Mucosa of rectum (tissue), 2 donors: ENCODE data around the gene CADM3.

ENCODE experiments used
- H3K27ac ChIP-seq, 2 donors: one replicate each; pipeline ENCODE4 v1.7.0; 2013; ENCODE audit warnings: inconsistent platforms in 2 of 2, low read depth in 2 of 2, low read length in 2 of 2
- H3K27me3 ChIP-seq, 2 donors: one replicate each; pipeline ENCODE4 v1.7.0; 2013; ENCODE audit warnings: low read length in 2 of 2; ENCODE audit not compliant: control insufficient read depth in 2 of 2, insufficient read depth in 2 of 2
- H3K36me3 ChIP-seq, 2 donors: one replicate each; pipeline ENCODE4 v1.7.0; 2013; ENCODE audit warnings: low read length in 2 of 2; ENCODE audit not compliant: control insufficient read depth in 2 of 2, insufficient read depth in 2 of 2
- H3K4me1 ChIP-seq, 2 donors: one replicate each; pipeline ENCODE4 v1.7.0; 2013; ENCODE audit warnings: low read length in 2 of 2, mild to moderate bottlenecking in 1 of 2; ENCODE audit not compliant: control insufficient read depth in 2 of 2, insufficient read depth in 2 of 2
- H3K4me3 ChIP-seq, 2 donors: one replicate each; pipeline ENCODE4 v1.7.0; 2013; ENCODE audit warnings: low read length in 2 of 2
- H3K9ac ChIP-seq, 2 donors: one replicate each; pipeline ENCODE4 v1.7.0; 2013; ENCODE audit warnings: low read length in 2 of 2, low read depth in 1 of 2, mild to moderate bottlenecking in 1 of 2
- H3K9me3 ChIP-seq, 2 donors: one replicate each; pipeline ENCODE4 v1.7.0; 2013; ENCODE audit warnings: low read length in 2 of 2; ENCODE audit not compliant: control insufficient read depth in 2 of 2
- donor health status: healthy.
- donor health status: Normal muscosa, but diverticular disease.

The CADM3 gene

GRCh38 chr1:159172614-159173291, 1.3 kb downstream of the CADM3 start:
- Histone ChIP-seq H3K4me3 (no peak overlapping the region), H3K27me3 (peaks cover 8 to 9% of the 10 kb centered on the region in 2 donors), H3K9ac (no peak overlapping the region), H3K27ac (no peak overlapping the region), H3K9me3 (no peaks in the 10 kb centered on the region), H3K4me1 (no peaks in the 10 kb centered on the region), H3K36me3 (no peaks in the 10 kb centered on the region)

GRCh38 chr1:159173320-159173719, 1.9 kb downstream of the CADM3 start:
- no peak overlapping the region for H3K27ac ChIP-seq
- H3K4me3 ChIP-seq: no peak overlapping the region
- no peaks in the 10 kb centered on the region for H3K36me3 ChIP-seq
- H3K9ac ChIP-seq: no peak overlapping the region
- H3K9me3 ChIP-seq: no peaks in the 10 kb centered on the region
- peaks cover 5 to 8% of the 10 kb centered on the region in 2 donors for H3K27me3 ChIP-seq
- H3K4me1 ChIP-seq: no peaks in the 10 kb centered on the region

- Histone ChIP-seq H3K36me3 (no peaks in the 10 kb centered on the region), H3K9ac (no peak overlapping the region), H3K27ac (no peak overlapping the region), H3K27me3 (peaks cover 2 to 8% of the 10 kb centered on the region in 2 donors), H3K9me3 (no peaks in the 10 kb centered on the region), H3K4me1 (no peaks in the 10 kb centered on the region), H3K4me3 (no peak overlapping the region)
Observed at GRCh38 chr1:159175571-159175970, 4.2 kb downstream of the CADM3 start.

GRCh38 chr1:159177272-159177907, 6.0 kb downstream of the CADM3 start:
- H3K36me3 ChIP-seq: no peaks in the 10 kb centered on the region
- H3K27ac ChIP-seq: no peak overlapping the region
- no peak overlapping the region for H3K4me3 ChIP-seq
- H3K27me3 ChIP-seq: peaks cover 0 to 5% of the 10 kb centered on the region in 2 donors
- H3K9ac ChIP-seq: no peak overlapping the region
- no peaks in the 10 kb centered on the region for H3K9me3 ChIP-seq
- no peaks in the 10 kb centered on the region for H3K4me1 ChIP-seq

GRCh38 chr1:159179906-159180305, 8.5 kb downstream of the CADM3 start:
- no peaks in the 10 kb centered on the region for H3K27me3 ChIP-seq
- no peak overlapping the region for H3K27ac ChIP-seq
- H3K36me3 ChIP-seq: no peaks in the 10 kb centered on the region
- H3K4me3 ChIP-seq: no peak overlapping the region
- no peak overlapping the region for H3K9ac ChIP-seq
- no peaks in the 10 kb centered on the region for H3K9me3 ChIP-seq
- no peaks in the 10 kb centered on the region for H3K4me1 ChIP-seq

- Histone ChIP-seq H3K27ac (no peak overlapping the region), H3K27me3 (no peaks in the 10 kb centered on the region), H3K4me1 (no peaks in the 10 kb centered on the region), H3K9me3 (no peaks in the 10 kb centered on the region), H3K36me3 (no peaks in the 10 kb centered on the region), H3K4me3 (no peak overlapping the region), H3K9ac (no peak overlapping the region)
Observed at GRCh38 chr1:159180516-159180915, 9.1 kb downstream of the CADM3 start.

GRCh38 chr1:159181328-159182024, 10.1 kb downstream of the CADM3 start:
- Histone ChIP-seq H3K4me3 (no peak overlapping the region), H3K27ac (no peak overlapping the region), H3K9me3 (no peaks in the 10 kb centered on the region)

GRCh38 chr1:159184201-159184600, 12.8 kb downstream of the CADM3 start:
- H3K9me3 ChIP-seq: no peaks in the 10 kb centered on the region
- H3K27me3 ChIP-seq: peaks cover 2 to 4% of the 10 kb centered on the region in 2 donors
- no peak overlapping the region for H3K9ac ChIP-seq
- H3K4me1 ChIP-seq: no peaks in the 10 kb centered on the region
- no peak overlapping the region for H3K4me3 ChIP-seq
- no peaks in the 10 kb centered on the region for H3K36me3 ChIP-seq
- H3K27ac ChIP-seq: no peak overlapping the region

More at GRCh38 chr1:159181328-159182024, 10.1 kb downstream of the CADM3 start:
- H3K9ac ChIP-seq: no peak overlapping the region
- no peaks in the 10 kb centered on the region for H3K27me3 ChIP-seq
- no peaks in the 10 kb centered on the region for H3K36me3 ChIP-seq
- H3K4me1 ChIP-seq: no peaks in the 10 kb centered on the region

GRCh38 chr1:159185121-159185520, 13.7 kb downstream of the CADM3 start:
- Histone ChIP-seq H3K4me1 (no peaks in the 10 kb centered on the region), H3K9me3 (no peaks in the 10 kb centered on the region), H3K4me3 (no peak overlapping the region), H3K27me3 (peaks cover 2 to 4% of the 10 kb centered on the region in 2 donors), H3K9ac (no peak overlapping the region), H3K27ac (no peak overlapping the region), H3K36me3 (no peaks in the 10 kb centered on the region)

- H3K9me3 ChIP-seq: no peaks in the 10 kb centered on the region
- no peak overlapping the region for H3K4me3 ChIP-seq
- H3K27me3 ChIP-seq: peaks cover 2 to 4% of the 10 kb centered on the region in 2 donors
- H3K9ac ChIP-seq: no peak overlapping the region
- no peaks in the 10 kb centered on the region for H3K4me1 ChIP-seq
- H3K36me3 ChIP-seq: no peaks in the 10 kb centered on the region
- H3K27ac ChIP-seq: no peak overlapping the region
Observed at GRCh38 chr1:159187033-159187432, 15.6 kb downstream of the CADM3 start.
